ENCODE data around the gene PDS5B.

DNA sequence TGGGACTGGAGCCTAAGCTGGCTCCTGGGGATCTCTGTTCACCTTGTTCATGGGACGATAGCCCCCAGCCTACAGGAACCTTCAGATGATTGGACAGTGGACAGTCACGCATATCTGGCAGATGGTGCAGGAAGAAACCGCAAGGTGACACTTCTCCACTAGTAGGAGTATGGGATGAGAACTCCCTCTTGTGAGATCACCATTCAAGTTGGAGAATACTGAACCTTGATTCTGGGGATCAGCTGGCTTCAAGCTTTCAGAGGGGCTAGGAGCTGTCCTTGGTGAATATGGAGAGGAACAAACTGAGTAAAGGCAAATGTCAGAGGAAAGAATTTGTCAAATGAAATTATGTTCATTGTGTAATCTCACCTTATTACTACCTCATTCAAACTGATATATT lies 204.5 kb downstream of the PDS5B start:
- TF ChIP-seq GATA2 (IDR thresholded peaks at IDR 0.05; ENCODE audit: low read depth, low read length) (no peak), GATA3 (IDR thresholded peaks at IDR 0.05; ENCODE audit: low read depth, low read length) (no peak)
